Ishikawa (cell line): ENCODE measurements around the gene ALOX15.

Experiments used
- CEBPB ChIP-seq: IDR thresholded peaks from 2 replicates; pipeline ENCODE4 v1.6.1; 2012
- CREB1 ChIP-seq: IDR thresholded peaks from 2 replicates; pipeline ENCODE4 v1.6.1; 2012; ENCODE audit warnings: low read depth
- EGR1 ChIP-seq: IDR thresholded peaks from 2 replicates; pipeline ENCODE4 v1.6.1; 2012
- EP300 ChIP-seq: IDR thresholded peaks from 2 replicates; pipeline ENCODE4 v1.6.1; 2012; ENCODE audit warnings: borderline replicate concordance
- FOXM1 ChIP-seq: IDR thresholded peaks from 2 replicates; pipeline ENCODE4 v1.6.1; 2012; ENCODE audit warnings: low read depth, borderline replicate concordance
- NFIC ChIP-seq: IDR thresholded peaks from 2 replicates; pipeline ENCODE4 v1.6.1; 2012
- RAD21 ChIP-seq: IDR thresholded peaks from 2 replicates; pipeline ENCODE4 v1.6.1; 2012; ENCODE audit warnings: low read depth
- TAF1 ChIP-seq: IDR thresholded peaks from 2 replicates; pipeline ENCODE4 v1.6.1; 2012; ENCODE audit warnings: low read depth, mild to moderate bottlenecking
- TCF12 ChIP-seq: IDR thresholded peaks from 2 replicates; pipeline ENCODE4 v1.6.1; 2012; ENCODE audit warnings: low read depth
- TEAD4 ChIP-seq: IDR thresholded peaks from 2 replicates; pipeline ENCODE4 v1.6.1; 2012
- YY1 ChIP-seq: IDR thresholded peaks from 2 replicates; pipeline ENCODE4 v1.6.1; 2012; ENCODE audit warnings: low read depth
- ZBTB7A ChIP-seq: IDR thresholded peaks from 2 replicates; pipeline ENCODE4 v1.6.1; 2012; ENCODE audit warnings: low read depth
- TF ChIP-seq, protein P1 (sequence below): IDR thresholded peaks from 2 replicates; pipeline ENCODE4 v1.6.1; 2012; ENCODE audit warnings: low read depth, mild to moderate bottlenecking
- TF ChIP-seq, protein P2 (sequence below): IDR thresholded peaks from 2 replicates; pipeline ENCODE4 v1.6.1; 2012
- TF ChIP-seq, protein P3 (sequence below): IDR thresholded peaks from 2 replicates; pipeline ENCODE4 v1.6.1; 2012

The ALOX15 gene

DNA sequence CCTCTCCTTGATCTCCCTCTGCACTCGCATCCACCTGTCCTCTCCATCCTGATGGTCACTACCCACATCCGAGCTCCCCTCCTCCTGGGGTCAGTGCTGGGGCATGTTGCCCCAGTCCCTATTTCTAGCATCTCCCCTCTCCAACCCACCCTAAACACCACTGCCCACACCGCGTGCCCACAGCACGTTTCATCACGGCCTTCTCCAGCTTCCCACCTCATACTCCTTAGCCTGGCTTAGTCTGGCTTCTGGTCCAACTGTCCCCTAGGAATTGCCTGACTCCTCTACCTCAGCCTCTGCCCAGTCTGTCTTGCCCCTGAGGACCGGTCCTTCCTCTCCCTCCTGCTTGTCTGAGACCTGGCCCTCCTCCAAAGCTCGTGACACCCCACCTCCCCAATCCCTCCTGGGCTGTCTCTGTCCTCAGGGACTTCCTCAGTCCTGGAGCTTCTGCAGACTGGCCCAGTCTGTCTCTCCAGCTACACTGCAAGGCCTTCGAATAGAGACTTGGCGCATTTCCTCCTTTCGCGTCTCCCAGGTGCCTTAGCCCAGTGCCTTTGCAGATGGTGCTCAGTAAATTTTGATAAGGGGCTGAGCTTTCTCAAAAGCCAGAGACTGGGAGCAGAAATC lies 4.9 kb downstream of the ALOX15 start:
- TF ChIP-seq NFIC (no peak), TCF12 (no peak), RAD21 (no peak), TEAD4 (no peak), FOXM1 (no peak), TAF1 (no peak), ZBTB7A (no peak), EGR1 (no peak), CEBPB (no peak), YY1 (no peak), CREB1 (no peak), EP300 (no peak)
- TF ChIP-seq, protein P1, sequence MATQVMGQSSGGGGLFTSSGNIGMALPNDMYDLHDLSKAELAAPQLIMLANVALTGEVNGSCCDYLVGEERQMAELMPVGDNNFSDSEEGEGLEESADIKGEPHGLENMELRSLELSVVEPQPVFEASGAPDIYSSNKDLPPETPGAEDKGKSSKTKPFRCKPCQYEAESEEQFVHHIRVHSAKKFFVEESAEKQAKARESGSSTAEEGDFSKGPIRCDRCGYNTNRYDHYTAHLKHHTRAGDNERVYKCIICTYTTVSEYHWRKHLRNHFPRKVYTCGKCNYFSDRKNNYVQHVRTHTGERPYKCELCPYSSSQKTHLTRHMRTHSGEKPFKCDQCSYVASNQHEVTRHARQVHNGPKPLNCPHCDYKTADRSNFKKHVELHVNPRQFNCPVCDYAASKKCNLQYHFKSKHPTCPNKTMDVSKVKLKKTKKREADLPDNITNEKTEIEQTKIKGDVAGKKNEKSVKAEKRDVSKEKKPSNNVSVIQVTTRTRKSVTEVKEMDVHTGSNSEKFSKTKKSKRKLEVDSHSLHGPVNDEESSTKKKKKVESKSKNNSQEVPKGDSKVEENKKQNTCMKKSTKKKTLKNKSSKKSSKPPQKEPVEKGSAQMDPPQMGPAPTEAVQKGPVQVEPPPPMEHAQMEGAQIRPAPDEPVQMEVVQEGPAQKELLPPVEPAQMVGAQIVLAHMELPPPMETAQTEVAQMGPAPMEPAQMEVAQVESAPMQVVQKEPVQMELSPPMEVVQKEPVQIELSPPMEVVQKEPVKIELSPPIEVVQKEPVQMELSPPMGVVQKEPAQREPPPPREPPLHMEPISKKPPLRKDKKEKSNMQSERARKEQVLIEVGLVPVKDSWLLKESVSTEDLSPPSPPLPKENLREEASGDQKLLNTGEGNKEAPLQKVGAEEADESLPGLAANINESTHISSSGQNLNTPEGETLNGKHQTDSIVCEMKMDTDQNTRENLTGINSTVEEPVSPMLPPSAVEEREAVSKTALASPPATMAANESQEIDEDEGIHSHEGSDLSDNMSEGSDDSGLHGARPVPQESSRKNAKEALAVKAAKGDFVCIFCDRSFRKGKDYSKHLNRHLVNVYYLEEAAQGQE: no peak
- TF ChIP-seq, protein P2, sequence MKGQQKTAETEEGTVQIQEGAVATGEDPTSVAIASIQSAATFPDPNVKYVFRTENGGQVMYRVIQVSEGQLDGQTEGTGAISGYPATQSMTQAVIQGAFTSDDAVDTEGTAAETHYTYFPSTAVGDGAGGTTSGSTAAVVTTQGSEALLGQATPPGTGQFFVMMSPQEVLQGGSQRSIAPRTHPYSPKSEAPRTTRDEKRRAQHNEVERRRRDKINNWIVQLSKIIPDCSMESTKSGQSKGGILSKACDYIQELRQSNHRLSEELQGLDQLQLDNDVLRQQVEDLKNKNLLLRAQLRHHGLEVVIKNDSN: no peak
- TF ChIP-seq, protein P3, sequence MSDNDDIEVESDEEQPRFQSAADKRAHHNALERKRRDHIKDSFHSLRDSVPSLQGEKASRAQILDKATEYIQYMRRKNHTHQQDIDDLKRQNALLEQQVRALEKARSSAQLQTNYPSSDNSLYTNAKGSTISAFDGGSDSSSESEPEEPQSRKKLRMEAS: no peak

DNA sequence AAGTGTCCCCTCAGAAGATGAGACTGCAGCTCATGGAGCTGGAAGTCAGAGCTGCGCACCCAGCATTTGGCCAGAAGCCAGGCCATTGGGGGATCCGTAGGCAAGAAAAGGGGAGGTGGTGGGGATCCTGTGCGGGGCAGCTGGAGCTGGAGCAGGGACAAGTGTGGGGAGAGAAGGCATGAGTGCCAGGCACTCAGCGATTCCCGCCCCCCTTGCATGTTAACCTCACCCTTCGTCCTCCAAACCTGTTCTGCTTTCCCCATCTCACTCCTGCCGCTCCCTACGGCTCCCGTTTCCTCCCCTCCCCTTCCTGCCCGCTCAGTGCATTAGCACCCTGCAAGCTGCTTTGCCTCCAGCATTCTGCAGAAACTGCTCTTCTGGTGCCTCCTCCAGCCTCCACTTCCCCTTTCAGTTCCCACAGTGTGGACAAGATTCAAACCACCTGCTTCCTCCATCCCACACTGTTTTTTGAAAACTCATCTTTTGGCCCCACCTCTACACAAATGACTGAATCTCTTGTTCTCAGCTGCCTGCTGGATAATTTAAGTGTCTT lies 5.6 kb downstream of the ALOX15 start:
- TF ChIP-seq NFIC (peak; percentile 45; the same call in 1 of the 2 replicates), TAF1 (no peak), CEBPB (no peak), TCF12 (no peak), YY1 (no peak), EP300 (no peak)
- TF ChIP-seq, protein P3: no peak

DNA sequence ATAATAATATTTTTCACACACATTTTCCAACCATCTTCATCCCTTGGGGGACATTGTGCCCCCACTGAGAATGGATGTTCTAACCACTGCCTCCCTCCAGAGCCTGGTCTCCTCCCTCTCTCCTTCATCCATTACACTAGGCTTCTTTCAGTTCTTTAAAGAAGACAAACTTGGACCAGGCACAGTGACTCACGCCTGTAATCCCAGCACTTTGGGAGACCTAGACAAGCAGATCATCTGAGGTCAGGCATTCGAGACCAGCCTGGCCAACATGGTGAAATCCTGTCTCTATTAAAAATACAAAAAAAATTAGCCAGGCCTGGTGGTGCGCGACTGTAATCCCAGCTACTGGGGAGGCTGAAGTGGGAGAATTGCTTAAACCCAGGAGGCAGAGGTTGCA lies 6.5 kb downstream of the ALOX15 start:
- TF ChIP-seq EGR1 (no peak), TAF1 (no peak), EP300 (no peak), NFIC (no peak), CREB1 (no peak), TCF12 (no peak), CEBPB (no peak)
- TF ChIP-seq, protein P2: no peak

DNA sequence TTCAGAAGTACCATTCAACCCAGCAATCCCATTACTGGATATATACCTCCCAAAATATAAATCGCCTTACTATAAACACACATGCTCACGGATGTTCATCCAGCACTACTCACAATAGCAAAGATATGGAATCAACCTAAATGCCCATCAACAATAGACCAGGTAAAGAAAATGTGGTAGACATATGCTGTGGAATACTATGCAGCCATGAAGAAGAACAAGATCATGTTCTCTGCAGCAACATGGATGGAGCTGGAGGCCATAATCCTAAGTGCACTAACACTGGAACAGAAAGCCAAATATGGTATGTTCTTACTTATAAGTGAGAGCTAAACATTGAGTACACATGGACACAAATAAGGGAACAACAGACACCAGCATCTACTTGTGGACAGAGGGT lies 7.8 kb downstream of the ALOX15 start:
- TF ChIP-seq NFIC: no peak

DNA sequence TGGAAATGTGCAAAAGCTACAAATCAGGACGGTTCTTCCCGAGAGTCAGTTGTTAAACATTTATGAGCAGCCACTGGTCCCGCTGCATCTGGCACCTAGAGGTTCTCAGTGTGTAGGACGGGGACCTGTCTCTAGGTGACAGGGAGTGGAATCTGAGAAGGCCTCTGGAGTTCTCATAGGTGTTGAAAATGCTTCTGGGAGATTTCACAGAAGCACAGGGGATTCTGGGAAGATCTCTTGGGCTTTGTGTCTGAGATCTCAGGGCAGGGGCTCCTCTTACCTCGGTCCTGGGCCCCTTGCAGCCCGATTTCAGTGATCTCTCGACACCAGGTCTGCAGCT lies 8.9 kb downstream of the ALOX15 start:
- no peak for TF ChIP-seq TAF1
- no peak for TF ChIP-seq RAD21
- TF ChIP-seq, protein P1: no peak
- TF ChIP-seq NFIC: no peak
- TF ChIP-seq EGR1: no peak
- TF ChIP-seq CEBPB: no peak
- TF ChIP-seq, protein P3: no peak
- no peak for TF ChIP-seq ZBTB7A
- TF ChIP-seq, protein P2: no peak
- no peak for TF ChIP-seq FOXM1
- no peak for TF ChIP-seq EP300
- TF ChIP-seq TCF12: no peak
- TF ChIP-seq TEAD4: no peak
- TF ChIP-seq YY1: no peak
